Thyroid gland (tissue), 4 donors: ENCODE measurements around the gene DGUOK.

ENCODE experiments used
- CTCF ChIP-seq, 6 experiments: fragments of 200-600 bp in 3 of 6; fragments of 450-650 bp in 3 of 6; sonication (generic) in 3 of 6; IDR thresholded peaks; one replicate each; pipeline ENCODE4 v1.5.1; 2016 to 2019; ENCODE audit warnings: antibody characterized with exemption in 6 of 6, mild to moderate bottlenecking in 2 of 6, inconsistent platforms in 1 of 6, moderate library complexity in 1 of 6
- POLR2A ChIP-seq, 2 donors: fragments of 450-650 bp; IDR thresholded peaks; one replicate each; pipeline ENCODE4 v1.6.1; 2017; ENCODE audit warnings: antibody characterized with exemption in 2 of 2, mild to moderate bottlenecking in 2 of 2, moderate library complexity in 1 of 2

- no peak for TF ChIP-seq CTCF (IDR thresholded peaks at IDR 0.05)
- TF ChIP-seq POLR2A (IDR thresholded peaks at IDR 0.05) = no peak
These were observed 43.6 kb downstream of the DGUOK start for GRCh38 chr2:73970141-73970803.
